GM23338 (cell line): Measurements from ENCODE around the gene PSMB10.

ENCODE experiments used
- CREB1 ChIP-seq: fragments of 250-450 bp; sonication (Bioruptor Pico); IDR thresholded peaks from 2 replicates; pipeline ENCODE4 v1.5.0; 2020; ENCODE audit warnings: low read depth, mild to moderate bottlenecking, moderate library complexity
- EZH2 ChIP-seq: fragments of 200-600 bp; sonication (generic); IDR thresholded peaks from one replicate; pipeline ENCODE4 v1.8.0; 2017; ENCODE audit warnings: antibody characterized with exemption, mild to moderate bottlenecking, low read depth; ENCODE audit not compliant: unreplicated experiment
- EZH2phosphoT487 ChIP-seq: fragments of 200-600 bp; sonication (generic); IDR thresholded peaks from one replicate; pipeline ENCODE4 v1.8.1; 2018; ENCODE audit warnings: antibody characterized with exemption; ENCODE audit not compliant: unreplicated experiment
- JUNB ChIP-seq: IDR thresholded peaks from one replicate; pipeline ENCODE4 v1.6.1; 2016; ENCODE audit warnings: antibody characterized with exemption; ENCODE audit not compliant: unreplicated experiment
- POLR2AphosphoS5 ChIP-seq: IDR thresholded peaks from 2 replicates; pipeline ENCODE4 v1.6.1; 2016; ENCODE audit warnings: antibody characterized with exemption, low read depth
- STAT1 ChIP-seq: IDR thresholded peaks from one replicate; pipeline ENCODE4 v1.6.1; 2016; ENCODE audit warnings: antibody characterized with exemption; ENCODE audit not compliant: unreplicated experiment
- TF ChIP-seq, protein P1 (sequence below), 2 experiments: fragments of 200-600 bp in 1 of 2; sonication (generic) in 1 of 2; conservative IDR thresholded peaks; 2 replicates each; pipeline versions ENCODE4 v1.5.1 to v1.6.1; 2016 to 2017; ENCODE audit warnings: antibody characterized with exemption in 2 of 2, low read depth in 2 of 2, mild to moderate bottlenecking in 2 of 2, moderate library complexity in 1 of 2
- TF ChIP-seq, protein P2 (sequence below): IDR thresholded peaks from one replicate; pipeline ENCODE4 v1.6.1; 2018; ENCODE audit warnings: antibody characterized with exemption; ENCODE audit not compliant: unreplicated experiment

GRCh38 chr16:67953641-67954375 lies 17.2 kb upstream of the PSMB10 start:
- TF ChIP-seq, protein P1, sequence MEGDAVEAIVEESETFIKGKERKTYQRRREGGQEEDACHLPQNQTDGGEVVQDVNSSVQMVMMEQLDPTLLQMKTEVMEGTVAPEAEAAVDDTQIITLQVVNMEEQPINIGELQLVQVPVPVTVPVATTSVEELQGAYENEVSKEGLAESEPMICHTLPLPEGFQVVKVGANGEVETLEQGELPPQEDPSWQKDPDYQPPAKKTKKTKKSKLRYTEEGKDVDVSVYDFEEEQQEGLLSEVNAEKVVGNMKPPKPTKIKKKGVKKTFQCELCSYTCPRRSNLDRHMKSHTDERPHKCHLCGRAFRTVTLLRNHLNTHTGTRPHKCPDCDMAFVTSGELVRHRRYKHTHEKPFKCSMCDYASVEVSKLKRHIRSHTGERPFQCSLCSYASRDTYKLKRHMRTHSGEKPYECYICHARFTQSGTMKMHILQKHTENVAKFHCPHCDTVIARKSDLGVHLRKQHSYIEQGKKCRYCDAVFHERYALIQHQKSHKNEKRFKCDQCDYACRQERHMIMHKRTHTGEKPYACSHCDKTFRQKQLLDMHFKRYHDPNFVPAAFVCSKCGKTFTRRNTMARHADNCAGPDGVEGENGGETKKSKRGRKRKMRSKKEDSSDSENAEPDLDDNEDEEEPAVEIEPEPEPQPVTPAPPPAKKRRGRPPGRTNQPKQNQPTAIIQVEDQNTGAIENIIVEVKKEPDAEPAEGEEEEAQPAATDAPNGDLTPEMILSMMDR (conservative IDR thresholded peaks at IDR 0.05; ENCODE audit: low read depth in 2 of 2): no peak
- TF ChIP-seq POLR2AphosphoS5 (no peak), STAT1 (no peak), EZH2 (no peak), EZH2phosphoT487 (no peak), JUNB (no peak), CREB1 (no peak)
- TF ChIP-seq, protein P2, sequence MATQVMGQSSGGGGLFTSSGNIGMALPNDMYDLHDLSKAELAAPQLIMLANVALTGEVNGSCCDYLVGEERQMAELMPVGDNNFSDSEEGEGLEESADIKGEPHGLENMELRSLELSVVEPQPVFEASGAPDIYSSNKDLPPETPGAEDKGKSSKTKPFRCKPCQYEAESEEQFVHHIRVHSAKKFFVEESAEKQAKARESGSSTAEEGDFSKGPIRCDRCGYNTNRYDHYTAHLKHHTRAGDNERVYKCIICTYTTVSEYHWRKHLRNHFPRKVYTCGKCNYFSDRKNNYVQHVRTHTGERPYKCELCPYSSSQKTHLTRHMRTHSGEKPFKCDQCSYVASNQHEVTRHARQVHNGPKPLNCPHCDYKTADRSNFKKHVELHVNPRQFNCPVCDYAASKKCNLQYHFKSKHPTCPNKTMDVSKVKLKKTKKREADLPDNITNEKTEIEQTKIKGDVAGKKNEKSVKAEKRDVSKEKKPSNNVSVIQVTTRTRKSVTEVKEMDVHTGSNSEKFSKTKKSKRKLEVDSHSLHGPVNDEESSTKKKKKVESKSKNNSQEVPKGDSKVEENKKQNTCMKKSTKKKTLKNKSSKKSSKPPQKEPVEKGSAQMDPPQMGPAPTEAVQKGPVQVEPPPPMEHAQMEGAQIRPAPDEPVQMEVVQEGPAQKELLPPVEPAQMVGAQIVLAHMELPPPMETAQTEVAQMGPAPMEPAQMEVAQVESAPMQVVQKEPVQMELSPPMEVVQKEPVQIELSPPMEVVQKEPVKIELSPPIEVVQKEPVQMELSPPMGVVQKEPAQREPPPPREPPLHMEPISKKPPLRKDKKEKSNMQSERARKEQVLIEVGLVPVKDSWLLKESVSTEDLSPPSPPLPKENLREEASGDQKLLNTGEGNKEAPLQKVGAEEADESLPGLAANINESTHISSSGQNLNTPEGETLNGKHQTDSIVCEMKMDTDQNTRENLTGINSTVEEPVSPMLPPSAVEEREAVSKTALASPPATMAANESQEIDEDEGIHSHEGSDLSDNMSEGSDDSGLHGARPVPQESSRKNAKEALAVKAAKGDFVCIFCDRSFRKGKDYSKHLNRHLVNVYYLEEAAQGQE: no peak
